PFSK-1 (cell line): Measurements from ENCODE around the gene YES1.

Source experiments
- FOXP2 ChIP-seq: optimal IDR thresholded peaks from 2 replicates; pipeline ENCODE3; 2011; ENCODE audit warnings: borderline replicate concordance, control low read depth, inconsistent platforms; ENCODE audit not compliant: insufficient read depth; ENCODE audit errors: extremely low read length, extremely low read depth
- TAF1 ChIP-seq: IDR thresholded peaks from 2 replicates; pipeline ENCODE4 v1.6.1; 2012; ENCODE audit warnings: low read length, control low read depth, borderline replicate concordance; ENCODE audit not compliant: insufficient read depth
- TF ChIP-seq, protein P1 (sequence below), 2 experiments: IDR thresholded peaks; 2 replicates each; pipeline versions ENCODE4 v1.6.1 to v1.8.0; 2011 to 2012; ENCODE audit warnings: low read depth in 2 of 2, low read length in 2 of 2, control low read depth in 1 of 2, inconsistent platforms in 1 of 2, mild to moderate bottlenecking in 1 of 2, moderate library complexity in 1 of 2; ENCODE audit not compliant: insufficient read depth in 1 of 2

DNA sequence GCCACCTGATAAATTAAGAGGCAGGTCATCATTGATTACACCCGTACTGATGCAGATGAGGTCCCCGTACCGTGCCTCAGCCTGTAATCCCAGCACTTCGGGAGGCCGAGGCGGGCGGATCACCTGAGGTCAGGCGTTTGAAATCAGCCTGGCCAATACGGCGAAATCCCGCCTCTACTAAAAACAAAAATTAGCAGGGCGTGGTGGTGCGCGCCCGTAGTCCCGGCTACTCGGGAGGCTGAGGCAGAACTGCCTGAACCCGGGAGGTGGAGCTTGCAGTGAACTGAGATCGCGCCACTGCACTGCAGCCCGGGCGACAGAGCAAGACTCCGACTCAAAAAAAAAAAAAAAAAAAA, 98.9 kb downstream of the YES1 start:
- no peak for TF ChIP-seq TAF1
- no peak for TF ChIP-seq FOXP2
- TF ChIP-seq, protein P1, sequence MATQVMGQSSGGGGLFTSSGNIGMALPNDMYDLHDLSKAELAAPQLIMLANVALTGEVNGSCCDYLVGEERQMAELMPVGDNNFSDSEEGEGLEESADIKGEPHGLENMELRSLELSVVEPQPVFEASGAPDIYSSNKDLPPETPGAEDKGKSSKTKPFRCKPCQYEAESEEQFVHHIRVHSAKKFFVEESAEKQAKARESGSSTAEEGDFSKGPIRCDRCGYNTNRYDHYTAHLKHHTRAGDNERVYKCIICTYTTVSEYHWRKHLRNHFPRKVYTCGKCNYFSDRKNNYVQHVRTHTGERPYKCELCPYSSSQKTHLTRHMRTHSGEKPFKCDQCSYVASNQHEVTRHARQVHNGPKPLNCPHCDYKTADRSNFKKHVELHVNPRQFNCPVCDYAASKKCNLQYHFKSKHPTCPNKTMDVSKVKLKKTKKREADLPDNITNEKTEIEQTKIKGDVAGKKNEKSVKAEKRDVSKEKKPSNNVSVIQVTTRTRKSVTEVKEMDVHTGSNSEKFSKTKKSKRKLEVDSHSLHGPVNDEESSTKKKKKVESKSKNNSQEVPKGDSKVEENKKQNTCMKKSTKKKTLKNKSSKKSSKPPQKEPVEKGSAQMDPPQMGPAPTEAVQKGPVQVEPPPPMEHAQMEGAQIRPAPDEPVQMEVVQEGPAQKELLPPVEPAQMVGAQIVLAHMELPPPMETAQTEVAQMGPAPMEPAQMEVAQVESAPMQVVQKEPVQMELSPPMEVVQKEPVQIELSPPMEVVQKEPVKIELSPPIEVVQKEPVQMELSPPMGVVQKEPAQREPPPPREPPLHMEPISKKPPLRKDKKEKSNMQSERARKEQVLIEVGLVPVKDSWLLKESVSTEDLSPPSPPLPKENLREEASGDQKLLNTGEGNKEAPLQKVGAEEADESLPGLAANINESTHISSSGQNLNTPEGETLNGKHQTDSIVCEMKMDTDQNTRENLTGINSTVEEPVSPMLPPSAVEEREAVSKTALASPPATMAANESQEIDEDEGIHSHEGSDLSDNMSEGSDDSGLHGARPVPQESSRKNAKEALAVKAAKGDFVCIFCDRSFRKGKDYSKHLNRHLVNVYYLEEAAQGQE (IDR thresholded peaks at IDR 0.05; ENCODE audit: insufficient read depth in 1 of 2, low read depth in 2 of 2, low read length in 2 of 2): no peak
